ENCODE measurements around the gene OCIAD2.
"Not testable (repeated sequence)": the region's sequence is repeated elsewhere in the genome, so short reads cannot be mapped to it uniquely, and the experiment has no call there.

Gene OCIAD2

DNA sequence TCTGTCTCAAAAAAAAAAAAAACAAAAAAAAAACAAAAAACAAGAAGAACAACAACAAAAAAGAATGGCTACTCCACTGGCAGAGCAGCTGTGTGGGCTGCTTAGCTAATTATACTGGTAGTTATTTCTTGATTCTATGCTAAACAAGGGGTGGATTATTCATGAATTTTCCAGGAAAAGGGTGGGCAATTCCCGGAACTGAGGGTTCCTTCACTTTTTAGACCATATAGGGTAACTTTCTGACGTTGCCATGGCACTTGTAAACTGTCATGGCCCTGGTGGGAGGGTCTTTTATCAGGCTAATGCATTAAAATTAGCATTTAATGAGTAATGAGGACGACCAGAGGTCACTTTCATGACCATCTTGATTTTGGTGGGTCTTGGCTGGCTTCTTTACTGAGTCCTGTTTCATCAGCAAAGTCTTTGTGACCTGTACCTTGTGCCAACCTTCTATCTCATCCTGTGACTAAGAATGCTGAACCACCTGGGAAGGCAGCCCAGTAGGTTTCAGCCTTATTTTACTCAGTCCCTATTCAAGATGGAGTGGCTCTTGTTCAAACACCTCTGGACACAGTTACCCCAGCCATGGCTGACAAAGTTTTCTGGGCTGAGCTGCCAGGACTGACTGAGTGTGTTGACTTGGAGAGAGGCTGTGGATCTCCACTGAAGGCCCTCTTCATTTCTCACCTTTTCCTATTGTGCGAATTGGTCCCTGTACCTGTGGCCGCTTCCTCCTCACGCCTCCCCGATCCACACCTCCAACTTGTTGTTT, 1.3 kb upstream of the OCIAD2 start:
- no peak for FAIRE-seq
- no peak for DNase-seq (ENCODE audit: insufficient read length, low spot score)

DNA sequence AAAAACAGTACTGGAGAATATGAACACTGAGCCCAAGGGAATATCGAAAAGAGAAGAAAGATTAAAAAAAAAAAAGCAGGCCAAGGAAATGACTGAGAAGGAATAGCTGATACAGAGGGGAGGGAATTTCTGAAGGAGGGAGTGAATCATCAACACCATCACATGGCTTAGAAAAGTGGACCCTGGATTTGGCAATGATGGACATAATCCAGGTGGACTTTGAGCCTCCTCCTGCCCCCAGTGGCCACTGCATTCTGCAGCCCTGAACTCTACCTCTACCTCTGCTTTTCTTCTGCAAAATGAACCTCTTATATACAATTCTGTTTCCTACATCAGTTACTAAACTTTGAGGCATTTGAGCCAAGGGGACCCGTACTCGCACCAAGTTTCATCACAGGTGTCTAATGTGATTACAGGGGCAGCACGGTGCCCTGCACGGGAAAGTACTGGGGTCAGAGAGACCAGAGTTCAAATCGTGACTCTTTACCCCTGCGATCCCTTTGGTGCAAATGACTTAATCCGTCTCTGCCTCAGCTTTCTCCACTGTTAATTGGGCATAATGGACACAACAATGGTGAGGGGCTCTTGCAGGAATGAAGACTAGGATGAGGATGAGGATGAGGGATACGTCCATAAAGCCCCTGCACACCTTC, 1.1 kb downstream of the OCIAD2 start:
- DNase-seq (ENCODE audit: insufficient read length, low spot score) (no peak), FAIRE-seq (no peak)

DNA sequence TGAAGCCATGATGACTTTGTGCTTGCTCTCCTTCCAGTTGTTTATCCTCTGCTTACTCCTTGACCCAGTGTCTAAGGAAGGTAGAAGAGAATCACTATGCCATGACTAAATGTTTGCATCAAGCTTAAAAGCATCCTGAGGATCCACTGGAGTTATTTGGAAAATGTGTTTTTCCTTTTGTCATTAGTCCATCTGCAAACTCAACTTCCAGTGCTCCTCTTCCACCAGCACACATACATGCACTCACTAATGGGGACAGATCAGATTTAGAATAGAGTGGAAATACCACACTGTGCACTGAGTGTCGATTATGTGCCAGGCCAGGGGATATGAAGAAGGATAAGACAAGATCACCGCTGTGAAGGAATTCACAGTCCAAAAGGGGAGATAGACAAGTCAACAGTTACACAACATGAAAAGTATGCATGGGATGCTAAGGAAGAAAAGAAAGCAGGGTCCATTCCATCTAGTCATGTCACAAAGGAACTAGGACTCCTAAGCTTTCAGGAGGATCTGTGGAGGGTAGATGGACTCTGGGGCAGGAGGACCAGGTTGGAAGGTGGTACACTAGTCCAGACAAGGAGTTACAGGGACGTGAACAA, 1.9 kb downstream of the OCIAD2 start:
- no peak for DNase-seq (ENCODE audit: insufficient read length, low spot score)
- no peak for FAIRE-seq

DNA sequence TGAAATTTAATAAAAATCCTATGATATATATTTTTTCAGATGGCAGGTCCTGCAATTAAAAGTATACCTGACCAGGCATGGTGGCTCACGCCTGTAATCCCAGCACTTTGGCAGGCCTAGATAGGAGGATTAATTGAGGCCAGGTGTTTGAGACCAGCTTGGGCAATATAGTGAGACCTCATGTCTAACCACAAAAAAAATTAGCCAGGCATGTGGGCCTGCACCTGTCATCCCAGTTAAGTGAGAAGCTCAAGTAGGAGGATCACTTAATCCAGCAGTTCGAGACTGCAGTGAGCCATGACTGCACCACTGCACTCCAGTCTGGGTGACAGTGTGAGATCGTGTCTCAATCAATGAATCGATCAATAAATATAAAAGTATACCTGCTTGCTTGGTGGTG, 2.5 kb downstream of the OCIAD2 start:
- no peak for FAIRE-seq
- DNase-seq (ENCODE audit: insufficient read length, low spot score), result no peak

DNA sequence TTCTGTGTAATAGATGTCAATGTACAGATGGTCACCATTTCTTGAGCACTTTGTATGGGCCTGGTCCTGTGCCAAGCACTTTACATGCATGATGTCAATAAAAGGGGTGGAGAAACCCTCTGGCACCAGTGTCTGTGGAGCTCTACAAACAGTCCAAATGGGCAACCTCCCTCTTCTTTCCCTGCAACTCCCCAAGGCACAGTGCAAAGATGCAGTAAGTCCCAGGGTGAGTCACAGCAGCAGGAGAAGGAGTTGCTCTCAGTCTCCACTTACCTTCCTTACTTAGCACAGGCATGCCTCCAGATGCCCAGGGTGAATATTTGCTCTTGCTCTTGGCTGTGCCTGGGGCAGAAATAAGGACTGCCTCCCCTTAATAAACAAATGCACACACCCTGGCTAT, 4.3 kb downstream of the OCIAD2 start:
- DNase-seq (ENCODE audit: insufficient read length, low spot score) (no peak), FAIRE-seq (no peak)

- no peak for DNase-seq (ENCODE audit: insufficient read length, low spot score)
- no peak for FAIRE-seq
Measured at GRCh38 chr4:48901196-48901595, 5.4 kb downstream of the OCIAD2 start.

- DNase-seq (ENCODE audit: insufficient read length, low spot score), result no peak
- FAIRE-seq, result no peak
Measured at GRCh38 chr4:48899950-48900349, 6.6 kb downstream of the OCIAD2 start.

- FAIRE-seq (no peak), DNase-seq (ENCODE audit: insufficient read length, low spot score) (no peak)
Measured at GRCh38 chr4:48899432-48899749, 7.2 kb downstream of the OCIAD2 start.

- FAIRE-seq, result peak; percentile 61
- no peak for DNase-seq (ENCODE audit: insufficient read length, low spot score)
Measured at GRCh38 chr4:48898733-48899431, 7.7 kb downstream of the OCIAD2 start.

- DNase-seq (ENCODE audit: insufficient read length, low spot score), result no peak
- FAIRE-seq, result no peak
Measured at GRCh38 chr4:48896845-48897244, 9.7 kb downstream of the OCIAD2 start.

- no peak for DNase-seq (ENCODE audit: insufficient read length, low spot score)
- no peak for FAIRE-seq
Measured at GRCh38 chr4:48891028-48891619, 15.4 kb downstream of the OCIAD2 start.

GRCh38 chr4:48889750-48890149, 16.8 kb downstream of the OCIAD2 start:
- DNase-seq (ENCODE audit: insufficient read length, low spot score); FAIRE-seq: not testable (repeated sequence)

GRCh38 chr4:48881646-48882045, 24.9 kb downstream of the OCIAD2 start:
- not testable (repeated sequence) for DNase-seq (ENCODE audit: insufficient read length, low spot score); FAIRE-seq

GRCh38 chr4:48879561-48880442, 26.8 kb downstream of the OCIAD2 start:
- FAIRE-seq (no peak), DNase-seq (ENCODE audit: insufficient read length, low spot score) (no peak)

GRCh38 chr4:48877827-48878535, 28.6 kb downstream of the OCIAD2 start:
- no peak for FAIRE-seq
- no peak for DNase-seq (ENCODE audit: insufficient read length, low spot score)

DNA sequence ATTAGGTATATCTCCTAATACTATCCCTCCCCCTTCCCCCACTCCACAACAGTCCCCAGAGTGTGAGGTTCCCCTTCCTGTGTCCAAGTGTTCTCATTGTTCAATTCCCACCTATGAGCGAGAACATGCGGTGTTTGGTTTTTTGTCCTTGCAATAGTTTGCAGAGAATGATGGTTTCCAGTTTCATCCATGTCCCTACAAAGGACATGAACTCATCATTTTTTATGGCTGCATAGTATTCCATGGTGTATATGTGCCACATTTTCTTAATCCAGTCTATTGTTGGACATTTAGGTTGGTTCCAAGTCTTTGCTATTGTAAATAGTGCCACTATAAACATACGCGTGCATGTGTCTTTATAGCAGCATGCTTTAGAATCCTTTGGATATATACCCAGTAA, 41.9 kb downstream of the OCIAD2 start:
- not testable (repeated sequence) for FAIRE-seq; DNase-seq (ENCODE audit: insufficient read length, low spot score)

- FAIRE-seq (no peak), DNase-seq (ENCODE audit: insufficient read length, low spot score) (no peak)
Measured at GRCh38 chr4:48863728-48864127, 42.8 kb downstream of the OCIAD2 start.

- DNase-seq (ENCODE audit: insufficient read length, low spot score) (no peak), FAIRE-seq (no peak)
Measured at GRCh38 chr4:48862661-48863060, 43.9 kb downstream of the OCIAD2 start.

DNA sequence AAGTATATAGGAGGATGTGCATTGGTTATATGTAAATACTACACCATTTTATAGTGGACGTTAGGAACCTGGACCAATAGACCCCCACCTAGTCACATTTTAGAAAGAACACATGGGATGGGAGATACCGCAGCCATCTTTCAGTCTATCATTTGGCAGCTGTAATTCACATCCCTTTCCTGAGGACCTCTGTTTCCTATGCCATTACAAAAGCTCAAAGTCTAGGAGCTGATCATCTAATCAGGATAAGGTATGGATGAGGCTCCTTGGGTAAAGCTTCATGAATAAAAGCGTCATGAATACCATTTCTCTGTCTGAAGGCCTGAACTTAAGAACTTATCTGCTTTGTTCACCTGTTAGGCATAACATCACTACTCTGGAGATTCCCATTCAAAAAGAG, 44.5 kb downstream of the OCIAD2 start:
- no peak for DNase-seq (ENCODE audit: insufficient read length, low spot score)
- FAIRE-seq, result no peak

DNA sequence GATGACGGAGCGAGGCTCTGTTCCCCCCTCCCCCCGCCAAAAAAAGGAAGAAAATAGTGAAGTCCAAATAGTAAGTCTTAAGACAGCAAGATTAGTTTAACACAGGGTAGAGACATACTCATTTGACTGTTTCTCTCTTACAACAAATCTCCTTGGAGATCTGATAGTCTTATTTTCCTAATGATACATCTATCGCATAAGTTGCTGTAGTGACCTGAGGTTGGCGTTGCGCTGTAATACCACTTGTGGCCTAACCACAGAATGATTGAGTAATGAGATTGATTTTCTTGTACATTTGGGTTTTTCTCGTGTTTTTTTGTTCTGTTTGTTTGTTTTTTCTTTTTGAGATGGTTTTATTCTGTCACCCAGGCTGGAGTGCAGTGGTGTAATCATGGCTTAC, 48.4 kb downstream of the OCIAD2 start:
- FAIRE-seq, result no peak

More for the DNA sequence above, 48.4 kb downstream of the OCIAD2 start:
- no peak for DNase-seq (ENCODE audit: insufficient read length, low spot score)
